BLaER1 treated with 17β-estradiol and CSF1 and Interleukin-3, amounts not matched to agents 10 nM and 100 nM (cell line): ENCODE results near the gene PLCZ1.
"Not testable (repeated sequence)": the region's sequence is repeated elsewhere in the genome, so short reads cannot be mapped to it uniquely, and the experiment has no call there.

ENCODE experiments used
- H3K27ac ChIP-seq, 11 experiments: shearing (Covaris generic); formaldehyde crosslinking; 2 replicates each; pipeline ENCODE4 v1.8.1; 2022
- H3K27me3 ChIP-seq, 11 experiments: shearing (Covaris generic); formaldehyde crosslinking; 2 replicates each; pipeline ENCODE4 v1.8.1; 2022
- H3K36me3 ChIP-seq, 11 experiments: shearing (Covaris generic); formaldehyde crosslinking; 2 replicates each; pipeline ENCODE4 v1.8.1; 2022
- H3K4me1 ChIP-seq, 10 experiments: shearing (Covaris generic); formaldehyde crosslinking; 2 replicates each; pipeline ENCODE4 v1.8.1; 2022
- H3K4me2 ChIP-seq, 11 experiments: shearing (Covaris generic); formaldehyde crosslinking; 2 replicates each; pipeline ENCODE4 v1.8.1; 2022
- H3K4me3 ChIP-seq, 10 experiments: shearing (Covaris generic); formaldehyde crosslinking; 2 replicates each; pipeline ENCODE4 v1.8.1; 2022
- H3K9ac ChIP-seq, 11 experiments: shearing (Covaris generic); formaldehyde crosslinking; 2 replicates each; pipeline ENCODE4 v1.8.1; 2022
- H3K9me3 ChIP-seq, 11 experiments: shearing (Covaris generic); formaldehyde crosslinking; replicated peaks in 1 of 11; 2 replicates each; pipeline ENCODE4 v1.8.1; 2022
- H4K20me1 ChIP-seq, 11 experiments: shearing (Covaris generic); formaldehyde crosslinking; 2 replicates each; pipeline ENCODE4 v1.8.1; 2022
- Cebpa-rat ChIP-seq, 11 experiments: shearing (Covaris generic); IDR thresholded peaks; 2 replicates each; pipeline ENCODE4 v1.8.1; 2022

PLCZ1 gene

DNA sequence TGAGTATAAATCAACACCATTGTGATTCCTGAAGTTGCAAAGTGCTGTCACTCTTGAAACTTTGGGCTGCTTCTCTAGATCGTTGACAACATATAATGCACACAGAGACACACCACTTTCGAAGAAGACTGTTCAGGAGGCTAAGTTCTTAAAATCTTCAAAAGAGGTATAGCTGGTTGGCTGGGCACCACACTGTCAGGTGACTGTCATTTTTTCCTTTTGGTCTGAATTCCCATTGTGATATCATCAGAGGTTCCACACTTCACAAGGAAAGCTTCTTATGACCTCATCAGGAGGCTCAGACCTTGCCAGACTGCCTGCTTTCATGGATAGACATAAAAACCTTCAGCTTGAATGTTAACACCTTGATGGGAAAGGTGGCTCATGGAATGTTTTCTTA is at the start of gene PLCZ1, which contains the start of gene CAPZA3:
TSS of gene PLCZ1 (minus strand) at position 194 of the 400 bp plus-strand sequence. CDS start 641 bp downstream, outside the sequence.
TSS of gene CAPZA3 (plus strand) at position 301 of the 400 bp plus-strand sequence. CDS start 150 bp downstream, outside the sequence.
- no peak within 1 kb of the TSS for H3K9ac ChIP-seq
- H3K27me3 ChIP-seq, result no peaks in the 10 kb centered on the region
- no peak within 1 kb of the TSS for H3K4me3 ChIP-seq
- H3K27ac ChIP-seq, result no peak within 1 kb of the TSS
- H3K4me1 ChIP-seq, result no peaks in the 10 kb centered on the region
- no peaks in the 10 kb centered on the region for H4K20me1 ChIP-seq
- H3K36me3 ChIP-seq, result no peaks in the 10 kb centered on the region
- H3K4me2 ChIP-seq, result no peak within 1 kb of the TSS
- no peak for TF ChIP-seq Cebpa-rat (IDR thresholded peaks at IDR 0.05)
- H3K9me3 ChIP-seq, result peaks cover 0 to 16% (median 13%) of the 10 kb centered on the region in 11 experiments; a peak in 17 of 22 replicates

GRCh38 chr12:18785465-18785864 is 47.7 kb upstream of the PLCZ1 start:
- H3K9me3 ChIP-seq, H3K9ac ChIP-seq, H3K27me3 ChIP-seq, H3K4me2 ChIP-seq, H3K4me1 ChIP-seq, H3K4me3 ChIP-seq, H4K20me1 ChIP-seq, H3K27ac ChIP-seq, H3K36me3 ChIP-seq: not testable (repeated sequence)

GRCh38 chr12:18782827-18783226 is 45.0 kb upstream of the PLCZ1 start:
- Histone ChIP-seq H4K20me1 (no peaks in the 10 kb centered on the region), H3K9ac (no peak overlapping the region), H3K27ac (no peak overlapping the region), H3K4me2 (no peak overlapping the region), H3K9me3 (no peaks in the 10 kb centered on the region), H3K27me3 (no peaks in the 10 kb centered on the region), H3K4me1 (no peaks in the 10 kb centered on the region), H3K4me3 (no peak overlapping the region), H3K36me3 (no peaks in the 10 kb centered on the region)
- TF ChIP-seq Cebpa-rat (IDR thresholded peaks at IDR 0.05), result no peak

DNA sequence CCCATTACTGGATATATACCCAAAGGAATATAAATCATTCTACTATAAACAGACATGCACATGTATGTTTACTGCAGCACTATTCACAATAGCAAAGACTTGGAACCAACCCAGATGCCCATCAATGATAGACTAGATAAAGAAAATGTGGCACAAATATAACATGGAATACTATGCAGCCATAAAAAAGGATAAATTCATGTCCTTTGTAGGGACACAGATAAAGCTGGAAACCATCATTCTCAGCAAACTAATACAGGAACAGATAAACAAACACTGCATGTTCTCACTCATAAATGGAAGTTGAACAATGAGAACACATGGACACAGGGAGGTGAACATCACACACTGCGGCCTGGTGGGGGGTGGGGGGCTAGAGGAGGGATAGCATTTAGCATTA is 28.7 kb upstream of the PLCZ1 start:
- not testable (repeated sequence) for H3K36me3 ChIP-seq, H3K27ac ChIP-seq, H3K27me3 ChIP-seq, H3K4me3 ChIP-seq, H3K9ac ChIP-seq, H3K4me2 ChIP-seq, H3K4me1 ChIP-seq, H4K20me1 ChIP-seq, H3K9me3 ChIP-seq

DNA sequence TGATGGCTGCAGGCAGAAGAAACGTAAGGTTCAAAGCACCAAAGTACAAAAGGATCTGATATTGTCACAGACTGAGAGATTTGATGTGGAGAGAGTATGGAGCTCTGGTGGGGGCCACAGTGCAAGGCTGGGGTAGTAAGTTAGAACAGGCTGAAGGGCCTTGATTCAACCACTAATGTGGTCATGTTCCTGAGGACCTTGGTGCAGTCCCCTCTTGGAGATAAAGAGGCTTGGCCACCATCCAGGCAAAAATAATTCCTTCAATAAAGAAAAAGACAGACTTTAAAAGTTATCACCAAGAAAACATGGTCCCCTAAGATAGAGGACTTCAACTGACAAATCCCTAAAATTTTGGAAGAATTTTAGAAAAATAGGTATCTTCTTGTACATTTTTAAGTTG is 17.5 kb upstream of the PLCZ1 start:
- H4K20me1 ChIP-seq, result no peaks in the 10 kb centered on the region
- H3K9ac ChIP-seq, result no peak overlapping the region
- H3K27ac ChIP-seq, result no peak overlapping the region
- TF ChIP-seq Cebpa-rat (IDR thresholded peaks at IDR 0.05), result no peak
- no peaks in the 10 kb centered on the region for H3K27me3 ChIP-seq
- H3K4me2 ChIP-seq, result no peak overlapping the region
- no peaks in the 10 kb centered on the region for H3K9me3 ChIP-seq
- H3K36me3 ChIP-seq, result no peaks in the 10 kb centered on the region
- H3K4me1 ChIP-seq, result 0 out of 20 replicates have a peak, but pooled peaks cover 0 to 4% (median 0%) of the 10 kb centered on the region in 10 experiments
- no peak overlapping the region for H3K4me3 ChIP-seq

DNA sequence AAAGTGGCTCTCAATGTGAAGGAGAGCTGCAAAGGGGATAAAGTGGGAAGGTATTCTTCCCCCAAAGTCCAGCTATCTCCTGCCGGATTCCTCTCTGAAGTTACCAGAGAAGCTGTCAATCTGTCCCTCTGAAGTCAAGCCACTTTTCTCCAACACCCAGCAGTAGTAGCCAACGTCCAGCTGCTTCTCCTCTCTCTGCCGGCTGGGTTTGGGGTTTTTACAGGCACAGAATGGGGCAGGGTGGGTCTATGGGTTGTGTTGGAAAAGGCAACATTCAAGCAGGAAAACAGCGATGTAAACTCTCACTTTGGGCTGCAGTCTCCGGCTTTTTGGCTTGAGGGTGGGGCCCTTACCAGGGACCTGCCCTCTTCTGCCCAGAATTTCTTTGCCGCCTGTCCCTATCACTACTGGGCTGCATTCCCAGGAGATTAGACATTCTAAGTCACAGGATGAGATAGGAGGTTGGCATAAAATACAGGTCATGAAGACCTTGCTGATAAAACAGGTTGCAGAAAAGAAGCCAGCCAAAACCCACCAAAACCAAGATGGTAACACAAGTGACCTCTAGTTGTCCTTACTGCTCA is 16.4 kb upstream of the PLCZ1 start:
- Histone ChIP-seq H3K27me3 (no peaks in the 10 kb centered on the region), H4K20me1 (no peaks in the 10 kb centered on the region), H3K4me2 (no peak overlapping the region), H3K36me3 (no peaks in the 10 kb centered on the region), H3K9me3 (no peaks in the 10 kb centered on the region), H3K4me1 (0 out of 20 replicates have a peak, but pooled peaks cover 0 to 4% (median 0%) of the 10 kb centered on the region in 10 experiments), H3K4me3 (no peak overlapping the region), H3K27ac (no peak overlapping the region), H3K9ac (no peak overlapping the region)
- TF ChIP-seq Cebpa-rat (IDR thresholded peaks at IDR 0.05), result no peak

- 0 out of 20 replicates have a peak, but pooled peaks cover 0 to 4% (median 0%) of the 10 kb centered on the region in 10 experiments for H3K4me1 ChIP-seq
- H3K27ac ChIP-seq, result no peak overlapping the region
- TF ChIP-seq Cebpa-rat (IDR thresholded peaks at IDR 0.05), result no peak
- H3K27me3 ChIP-seq, result no peaks in the 10 kb centered on the region
- no peak overlapping the region for H3K4me3 ChIP-seq
- no peaks in the 10 kb centered on the region for H3K36me3 ChIP-seq
- H3K9me3 ChIP-seq, result no peaks in the 10 kb centered on the region
- no peak overlapping the region for H3K4me2 ChIP-seq
- no peak overlapping the region for H3K9ac ChIP-seq
- no peaks in the 10 kb centered on the region for H4K20me1 ChIP-seq
These were observed 15.8 kb upstream of the PLCZ1 start for GRCh38 chr12:18753481-18754123.

DNA sequence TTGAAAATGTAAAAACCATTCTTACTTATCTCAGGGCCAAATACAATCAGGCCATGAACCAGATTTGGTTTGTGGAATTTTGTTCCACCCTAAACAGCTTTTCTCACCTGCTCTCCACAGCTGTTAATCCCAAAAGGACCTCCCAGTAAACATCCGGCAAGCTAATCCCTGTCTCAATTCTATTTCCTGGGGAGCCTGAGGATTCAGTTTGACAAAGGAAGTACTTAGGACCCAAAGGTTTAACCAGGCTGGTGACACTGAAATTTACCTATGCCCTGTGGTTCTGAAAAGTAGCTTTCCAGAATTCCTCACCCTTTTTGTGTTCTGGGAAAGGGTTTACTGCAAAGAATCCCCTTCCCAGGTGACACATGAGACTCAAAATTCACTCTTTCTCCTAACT is 15.1 kb upstream of the PLCZ1 start:
- Histone ChIP-seq H3K4me3 (no peak overlapping the region), H3K9ac (no peak overlapping the region), H3K4me1 (0 out of 20 replicates have a peak, but pooled peaks cover 0 to 4% (median 0%) of the 10 kb centered on the region in 10 experiments), H3K4me2 (no peak overlapping the region), H3K27ac (no peak overlapping the region), H3K27me3 (no peaks in the 10 kb centered on the region), H3K9me3 (no peaks in the 10 kb centered on the region), H4K20me1 (no peaks in the 10 kb centered on the region), H3K36me3 (no peaks in the 10 kb centered on the region)
- TF ChIP-seq Cebpa-rat (IDR thresholded peaks at IDR 0.05), result no peak

DNA sequence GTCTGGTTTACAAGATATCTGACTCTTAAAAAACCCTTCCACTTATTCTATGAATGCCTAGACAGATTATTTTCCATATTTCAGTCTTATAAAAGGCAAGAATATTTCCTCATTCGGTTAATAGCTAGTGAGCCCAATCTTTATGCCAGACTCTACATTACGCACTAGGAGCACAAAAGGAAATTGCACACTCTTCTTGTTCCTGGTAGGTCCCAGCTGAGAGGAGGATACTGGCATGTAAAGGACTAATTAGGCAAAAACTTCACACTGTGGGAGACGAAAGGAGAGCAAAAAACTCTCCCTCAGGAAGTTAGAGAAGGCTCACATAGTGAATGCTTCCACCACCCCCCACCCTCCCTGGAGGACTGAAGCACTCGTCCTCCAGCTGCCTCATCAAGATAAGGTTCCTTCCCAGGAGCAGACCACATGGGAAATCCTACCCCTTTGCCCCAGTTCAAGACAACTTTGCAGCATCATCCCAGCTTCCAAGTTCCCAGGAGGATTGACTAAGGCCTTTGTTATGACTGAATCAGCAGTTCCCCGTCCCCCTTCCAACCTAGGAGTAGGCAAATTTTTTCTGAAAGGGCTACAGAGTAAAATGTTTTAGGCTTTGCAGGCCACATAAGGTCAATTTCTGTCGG is 14.6 kb upstream of the PLCZ1 start:
- H3K4me2 ChIP-seq, result no peak overlapping the region
- TF ChIP-seq Cebpa-rat (IDR thresholded peaks at IDR 0.05), result no peak
- no peak overlapping the region for H3K9ac ChIP-seq
- no peak overlapping the region for H3K27ac ChIP-seq
- 0 out of 20 replicates have a peak, but pooled peaks cover 0 to 4% (median 0%) of the 10 kb centered on the region in 10 experiments for H3K4me1 ChIP-seq
- H4K20me1 ChIP-seq, result no peaks in the 10 kb centered on the region
- H3K4me3 ChIP-seq, result no peak overlapping the region
- H3K27me3 ChIP-seq, result no peaks in the 10 kb centered on the region
- H3K9me3 ChIP-seq, result no peaks in the 10 kb centered on the region
- H3K36me3 ChIP-seq, result no peaks in the 10 kb centered on the region
